HPDE6-E6E7 (cell line): ENCODE measurements around the gene SLC36A1.
A peak's percentile ranks its signal among the peaks of the same experiment; 100 is the strongest.
"Not testable (repeated sequence)": the region's sequence is repeated elsewhere in the genome, so short reads cannot be mapped to it uniquely, and the experiment has no call there.

Experiments used
- DNase-seq: peaks from one replicate; pipeline ENCODE4 v3.0.0; 2011; ENCODE audit warnings: missing footprints; ENCODE audit errors: extremely low spot score

The SLC36A1 gene

DNA sequence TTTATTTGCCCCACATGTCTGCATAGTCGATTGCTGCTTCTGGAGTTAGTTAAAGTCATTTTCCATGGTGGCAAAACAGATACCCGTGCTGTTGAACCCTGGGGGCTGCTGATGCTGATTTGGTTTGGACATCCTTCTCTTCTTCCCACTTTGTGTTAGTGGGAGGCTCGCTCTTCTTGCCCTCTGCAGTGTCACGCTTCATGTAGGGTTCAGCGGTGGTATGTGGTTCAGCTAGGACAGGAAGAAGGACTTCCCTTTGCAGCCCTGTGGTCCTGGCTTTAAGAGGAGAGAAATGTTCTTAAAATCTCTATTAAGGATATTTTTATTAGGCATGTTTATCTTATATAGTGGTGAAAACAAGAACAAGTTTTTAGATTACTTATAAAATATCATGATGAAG, 36.2 kb downstream of the SLC36A1 start:
- DNase-seq, result no peak

DNA sequence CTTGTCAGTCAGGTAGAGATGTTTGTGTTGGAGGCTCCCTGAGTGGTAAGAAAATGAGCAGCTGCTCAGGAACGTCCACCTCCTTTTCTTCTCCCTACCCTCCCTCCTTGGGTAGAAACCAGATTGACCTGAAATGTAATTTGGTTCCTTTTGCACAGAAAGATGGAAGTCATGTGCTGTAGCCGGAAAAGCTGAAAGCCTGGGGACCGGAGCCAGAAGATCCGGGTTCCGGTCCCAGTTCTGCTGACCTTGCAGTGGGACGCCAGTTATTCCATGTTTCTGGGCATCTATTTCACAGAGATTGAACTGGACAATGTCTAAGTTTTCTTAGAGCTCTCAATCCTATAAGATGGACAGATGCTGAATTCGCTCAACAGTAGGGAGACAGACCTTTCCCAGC, 40.1 kb downstream of the SLC36A1 start:
- DNase-seq, result no peak

DNA sequence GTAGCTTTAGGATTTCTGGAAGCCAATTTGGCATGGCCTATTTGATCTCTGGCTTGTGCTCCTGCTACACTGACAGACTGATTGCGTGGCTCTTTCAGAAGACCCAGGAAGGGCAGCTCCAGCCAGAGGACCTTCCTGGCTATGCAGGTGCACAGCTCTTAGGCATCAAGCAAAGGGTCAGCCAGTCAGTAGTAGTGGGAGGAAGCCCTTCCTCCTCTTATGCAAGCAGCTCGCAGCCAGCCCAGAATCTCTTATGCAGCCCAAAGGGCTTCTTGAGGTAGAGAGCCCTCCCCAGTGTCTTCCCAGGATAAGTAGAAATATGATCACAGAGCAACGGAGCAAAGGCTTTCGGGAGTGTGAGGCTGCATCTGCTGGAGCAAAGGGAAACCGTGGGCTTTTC, 43.2 kb downstream of the SLC36A1 start:
- DNase-seq, result no peak

DNA sequence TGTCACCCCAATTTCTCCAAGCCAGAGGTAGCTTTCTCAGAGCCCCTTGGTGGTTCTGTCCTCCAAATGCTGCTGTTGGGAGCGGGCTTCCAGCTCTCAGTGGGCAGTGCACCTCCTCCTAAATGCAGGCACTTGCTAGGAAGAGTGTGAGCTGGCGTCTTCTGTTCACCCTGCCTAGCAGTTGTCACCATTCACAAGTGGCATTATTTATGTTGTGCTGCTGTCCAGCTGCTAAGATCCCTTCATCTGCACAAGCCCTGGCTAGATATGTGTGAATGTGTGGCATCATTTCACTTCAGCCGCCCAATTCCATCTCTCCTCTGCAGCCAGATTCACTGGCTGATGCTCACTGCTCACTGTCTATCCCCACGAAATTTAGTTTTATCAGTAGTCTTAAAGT, 43.7 kb downstream of the SLC36A1 start:
- no peak for DNase-seq

DNA sequence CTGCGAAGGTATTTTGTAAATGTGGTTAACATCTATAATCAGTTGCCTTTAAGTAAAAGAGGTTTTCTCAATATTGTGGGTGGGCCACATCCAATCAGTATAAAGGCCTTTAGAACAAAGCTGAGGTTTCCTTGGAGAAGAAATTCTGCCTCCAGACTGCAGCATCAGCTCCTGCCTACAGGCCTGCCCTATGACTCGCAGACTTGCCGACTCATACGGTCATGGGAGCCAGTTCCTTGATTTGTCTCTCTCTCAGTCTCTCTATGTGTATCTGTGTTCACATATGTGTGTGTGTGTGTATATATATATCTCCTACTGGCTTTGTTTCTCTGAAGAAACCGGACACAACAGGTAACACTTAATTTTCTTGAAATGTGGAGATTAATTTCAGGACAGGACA, 45.3 kb downstream of the SLC36A1 start:
- peak; percentile 37 for DNase-seq

DNA sequence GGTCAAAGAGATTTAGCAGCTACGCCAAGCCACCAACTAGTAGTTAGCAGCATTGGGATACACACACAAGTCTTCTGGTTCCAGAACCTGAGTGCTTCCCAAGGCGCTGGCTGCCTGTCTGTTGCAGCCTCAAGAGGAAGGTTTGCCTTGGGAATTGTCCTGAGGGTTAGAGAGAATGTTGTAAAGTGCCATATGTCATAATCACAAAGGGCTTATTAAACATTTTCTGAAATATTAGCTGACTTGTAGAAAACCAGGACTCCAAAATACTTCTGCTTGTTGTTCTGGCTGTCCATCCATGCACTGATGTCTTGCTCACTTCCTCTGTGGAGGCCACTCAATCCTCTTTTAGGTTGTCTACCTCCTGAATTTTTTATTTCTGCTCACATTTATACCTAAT, 46.3 kb downstream of the SLC36A1 start:
- DNase-seq, result no peak

DNA sequence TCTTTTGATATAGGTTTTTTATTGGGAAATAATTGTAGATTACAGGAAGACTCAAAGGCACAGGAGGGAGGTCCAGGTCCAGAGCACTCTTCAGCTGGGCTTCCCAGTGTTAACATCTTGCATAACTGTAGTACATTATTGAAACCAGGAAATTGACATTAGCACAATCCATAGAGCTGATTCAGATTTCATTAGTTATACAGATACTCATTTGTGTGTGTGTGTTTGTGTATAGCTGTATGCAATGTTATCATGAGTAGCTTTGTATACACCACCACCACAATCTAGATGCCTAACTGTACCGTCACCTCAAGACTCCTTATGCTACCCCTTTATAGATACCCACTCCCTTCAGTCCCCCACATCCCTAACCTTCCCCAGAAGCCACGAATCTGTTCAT, 47.9 kb downstream of the SLC36A1 start:
- DNase-seq, result no peak

DNA sequence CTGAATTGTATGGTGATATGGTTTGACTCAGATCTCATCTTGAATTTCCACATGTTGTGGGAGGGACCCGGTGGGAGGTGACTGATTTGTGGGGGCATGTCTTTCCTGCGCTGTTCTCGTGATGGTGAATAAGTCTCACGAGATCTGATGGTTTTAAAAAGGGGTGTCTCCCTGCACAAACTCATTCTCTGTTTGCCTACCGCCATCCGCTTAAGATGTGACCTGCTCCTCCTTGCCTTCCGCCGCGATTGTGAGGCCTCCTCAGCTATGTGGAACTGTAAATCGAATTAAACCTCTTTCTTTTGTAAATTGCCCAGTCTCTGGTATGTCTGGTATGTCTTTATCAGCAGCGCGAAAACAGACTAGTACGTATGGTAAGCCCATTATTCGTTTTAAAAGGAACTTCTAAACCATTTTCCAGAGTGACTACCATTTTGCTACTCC, 48.7 kb downstream of the SLC36A1 start:
- DNase-seq, result no peak

DNA sequence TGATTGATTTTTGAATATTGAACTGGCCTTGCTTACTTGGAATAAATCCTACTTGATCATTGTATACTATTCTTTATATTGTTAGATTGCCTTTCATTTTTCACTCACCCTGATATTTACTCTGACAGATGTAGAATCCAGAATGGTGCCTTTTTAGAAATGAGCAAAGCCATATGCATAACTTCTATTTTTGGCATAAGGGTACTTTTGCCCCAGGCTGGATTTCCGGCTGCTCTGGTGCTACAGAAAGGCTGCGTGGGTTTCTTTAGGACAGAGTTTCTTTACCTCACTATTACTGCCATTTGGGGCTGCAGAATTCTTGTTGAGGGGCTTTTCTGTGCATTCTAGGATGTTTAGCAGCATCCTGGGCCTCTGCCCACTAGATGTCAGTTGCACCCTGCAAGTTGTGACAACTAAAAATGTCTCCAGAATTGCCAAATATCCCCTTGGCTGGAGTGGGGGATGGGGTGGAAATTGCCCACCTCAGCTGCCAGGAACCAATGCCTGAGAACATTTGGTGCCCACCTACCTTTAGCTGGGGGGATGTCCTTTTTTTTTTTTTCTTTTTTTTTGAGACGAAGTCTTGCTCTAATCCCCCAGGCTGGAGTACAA, 50.1 kb downstream of the SLC36A1 start:
- no peak for DNase-seq

DNA sequence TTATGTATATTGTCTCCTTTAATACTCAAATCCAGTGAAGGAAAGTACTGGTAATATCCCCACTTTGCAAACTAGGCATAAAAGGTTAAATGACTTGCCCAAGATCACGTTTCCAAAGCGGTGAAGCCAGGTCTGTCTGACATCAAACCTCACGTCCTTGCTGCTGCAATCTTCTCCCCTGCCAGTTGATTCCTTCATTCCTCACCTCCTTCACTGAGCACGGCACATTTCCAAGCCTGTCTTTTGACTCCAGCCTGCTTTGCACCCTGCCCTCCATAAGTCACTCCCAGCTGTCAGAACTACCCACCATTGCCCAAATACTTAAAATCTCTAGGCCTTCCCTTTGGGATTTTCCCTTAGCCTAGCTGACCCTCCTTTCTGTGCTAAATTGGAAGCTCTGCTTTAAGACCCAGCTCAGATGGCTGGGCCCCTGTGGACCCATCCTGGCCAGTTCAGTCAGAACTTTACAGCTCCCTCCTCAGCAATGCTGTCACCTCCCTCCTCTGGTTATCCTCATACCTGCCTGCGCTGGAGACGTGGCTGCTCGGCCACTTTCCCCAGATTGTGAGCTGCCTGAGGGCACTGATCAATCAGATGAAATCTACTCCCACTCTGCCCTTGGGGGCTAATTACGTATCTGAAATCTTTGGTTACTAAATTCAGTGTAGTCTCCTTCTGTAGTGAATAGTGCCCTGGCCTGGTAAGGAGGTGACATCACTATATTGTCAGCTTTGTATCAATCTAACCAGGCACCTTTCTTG, 51.2 kb downstream of the SLC36A1 start:
- no peak for DNase-seq

DNA sequence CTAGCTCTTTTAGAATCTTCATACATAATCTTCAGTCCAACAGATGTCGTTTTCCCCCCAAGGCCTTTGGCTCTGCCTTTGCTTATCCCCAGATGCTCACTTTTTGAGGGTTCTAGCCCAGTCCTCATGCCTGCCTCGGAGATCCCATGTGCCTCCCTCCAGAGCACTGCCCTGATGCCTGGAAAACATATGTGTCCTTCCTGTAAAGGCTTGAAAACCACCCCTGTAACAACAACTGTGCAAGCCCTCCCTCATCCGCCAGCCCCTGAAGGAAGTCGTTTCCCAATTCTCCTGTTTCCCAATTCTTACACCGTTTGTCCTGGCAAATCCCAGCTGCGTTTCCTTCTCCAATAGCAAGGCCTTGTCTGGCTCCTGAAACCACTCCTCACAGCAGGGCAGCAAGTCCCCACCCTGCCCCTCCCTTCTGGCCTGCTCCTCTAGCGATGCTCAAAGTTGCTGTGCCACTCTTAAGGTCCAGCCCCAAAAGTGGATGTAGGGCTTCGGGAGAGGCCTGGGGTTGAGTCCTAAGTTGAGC, 52.2 kb downstream of the SLC36A1 start:
- no peak for DNase-seq

DNA sequence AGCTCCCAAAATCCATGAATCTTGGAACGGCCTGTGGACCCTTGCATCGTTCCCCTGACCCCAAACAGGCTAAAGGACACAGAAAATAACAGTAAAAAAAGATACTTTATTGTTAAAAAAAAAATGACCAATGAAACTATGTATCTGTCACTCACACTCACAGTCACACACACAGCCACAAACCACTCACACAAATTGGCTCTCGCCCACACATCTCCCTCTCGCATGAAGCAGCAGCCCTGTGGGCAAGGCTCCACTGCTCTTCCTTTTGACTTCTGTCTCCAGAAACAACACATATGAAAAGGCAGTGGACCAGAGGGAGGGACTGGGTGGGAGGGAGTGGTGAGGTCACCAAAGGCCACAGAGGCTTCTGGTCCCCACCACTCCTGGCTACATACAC, 56.6 kb downstream of the SLC36A1 start:
- no peak for DNase-seq

DNA sequence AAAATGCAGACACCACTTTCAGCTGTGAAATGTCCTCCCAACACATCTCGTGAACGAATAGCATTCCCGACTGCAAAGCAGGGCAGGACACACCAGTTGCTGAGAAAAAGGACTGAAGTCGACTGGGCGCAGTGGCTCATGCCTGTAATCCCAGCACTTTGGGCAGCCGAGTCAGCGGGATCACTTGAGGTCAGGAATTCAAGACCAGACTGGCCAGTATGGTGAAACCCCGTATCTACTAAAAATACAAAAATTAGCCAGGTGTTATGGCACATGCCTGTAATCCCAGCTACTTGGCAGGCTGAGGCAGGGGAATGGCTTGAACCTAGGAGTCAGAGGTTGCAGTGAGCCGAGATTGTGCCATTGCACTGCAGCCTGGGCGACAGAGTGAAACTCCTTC, 60.9 kb downstream of the SLC36A1 start:
- DNase-seq, result not testable (repeated sequence)

DNA sequence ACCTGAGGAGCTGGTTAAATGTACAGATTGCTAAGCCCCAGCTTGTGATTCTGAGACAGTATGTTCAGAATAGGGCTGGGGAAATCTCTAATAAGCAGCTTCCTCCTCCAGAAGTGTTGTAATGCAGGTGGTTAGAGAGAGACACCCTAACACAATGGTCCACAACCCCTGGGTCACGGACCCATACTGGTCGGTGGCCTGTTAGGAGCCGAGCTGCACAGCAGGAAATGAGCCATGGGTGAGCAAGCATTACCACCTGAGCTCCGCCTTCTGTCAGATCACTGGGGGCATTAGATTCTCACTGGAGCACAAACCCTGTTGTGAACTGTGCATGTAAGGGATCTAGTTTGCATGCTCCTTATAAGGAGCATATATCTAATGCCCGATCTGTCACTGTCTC, 61.8 kb downstream of the SLC36A1 start:
- peak; percentile 56 for DNase-seq

DNA sequence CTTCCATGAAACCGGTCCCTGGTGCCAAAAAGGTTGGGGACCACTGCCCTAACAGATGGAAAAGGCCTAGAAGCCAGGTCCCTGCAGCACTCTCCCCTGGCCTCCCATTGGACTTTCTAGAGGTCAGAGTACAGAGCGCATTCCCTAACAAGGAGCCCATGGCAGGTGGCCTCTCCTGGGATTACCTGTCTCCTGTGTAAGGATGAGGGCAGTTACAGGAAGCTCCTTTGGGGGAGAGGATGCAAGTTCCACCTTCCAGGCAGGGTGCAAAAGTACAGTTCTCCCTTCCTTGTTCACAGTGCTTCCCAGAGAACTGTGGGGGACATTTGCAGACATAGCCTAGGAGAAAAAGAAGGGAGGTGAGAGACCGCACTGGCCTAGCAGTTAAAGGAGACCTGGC, 62.4 kb downstream of the SLC36A1 start:
- no peak for DNase-seq

DNA sequence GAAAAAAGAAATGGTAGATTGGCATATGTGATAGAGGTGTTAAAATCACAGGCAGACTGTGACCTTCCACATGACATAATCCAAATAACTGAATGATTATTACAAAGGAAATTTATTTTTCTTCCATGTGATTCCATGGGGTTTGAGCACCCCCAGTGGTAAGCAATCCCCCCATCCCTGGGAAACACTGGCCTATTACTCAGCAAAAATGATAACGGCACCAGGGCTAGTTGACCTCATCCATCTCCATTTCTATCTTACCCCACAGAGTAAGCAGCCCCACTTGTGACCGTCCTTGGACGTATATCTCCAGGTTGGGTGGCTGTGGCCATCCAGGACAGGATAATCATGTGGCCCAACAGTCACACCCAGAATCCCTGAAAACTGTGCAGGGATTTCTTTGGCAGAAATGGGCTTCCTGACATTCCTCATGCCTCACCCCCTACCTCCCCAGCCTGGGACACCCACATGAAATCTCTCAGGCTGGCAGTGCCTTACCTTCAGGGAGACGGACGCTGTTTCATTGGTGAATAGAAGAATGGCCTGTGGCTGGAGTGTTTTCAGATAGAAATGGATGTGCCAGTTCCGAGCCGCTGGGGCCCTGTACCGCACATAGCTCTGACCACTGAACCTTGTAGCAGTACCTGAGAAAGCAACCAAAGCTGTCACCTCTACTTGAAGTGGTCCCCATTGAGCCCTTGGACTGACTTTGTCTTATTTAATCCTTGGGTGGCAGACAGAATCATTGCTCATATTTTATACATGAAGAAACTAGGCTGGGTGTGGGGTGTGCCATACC, 69.9 kb downstream of the SLC36A1 start:
- DNase-seq, result no peak

DNA sequence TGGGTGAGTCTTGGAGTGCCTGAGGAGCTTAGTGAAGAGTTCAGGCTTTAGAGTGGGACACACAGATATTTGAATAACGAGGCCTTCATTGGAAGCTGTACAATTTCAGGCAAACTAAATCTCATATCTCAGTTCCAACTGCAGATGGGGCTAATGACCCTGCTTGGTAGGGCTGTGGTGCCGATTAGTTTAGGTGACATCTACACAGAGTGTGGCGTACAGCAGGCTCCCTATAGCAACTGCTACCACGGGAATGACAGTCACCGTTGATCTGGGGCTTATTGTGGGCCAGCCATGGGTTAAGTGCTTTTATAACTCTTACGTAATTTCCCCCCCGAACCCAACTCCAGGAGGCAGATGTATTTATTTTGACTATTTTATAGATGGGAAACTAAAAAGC, 72.9 kb downstream of the SLC36A1 start:
- no peak for DNase-seq

DNA sequence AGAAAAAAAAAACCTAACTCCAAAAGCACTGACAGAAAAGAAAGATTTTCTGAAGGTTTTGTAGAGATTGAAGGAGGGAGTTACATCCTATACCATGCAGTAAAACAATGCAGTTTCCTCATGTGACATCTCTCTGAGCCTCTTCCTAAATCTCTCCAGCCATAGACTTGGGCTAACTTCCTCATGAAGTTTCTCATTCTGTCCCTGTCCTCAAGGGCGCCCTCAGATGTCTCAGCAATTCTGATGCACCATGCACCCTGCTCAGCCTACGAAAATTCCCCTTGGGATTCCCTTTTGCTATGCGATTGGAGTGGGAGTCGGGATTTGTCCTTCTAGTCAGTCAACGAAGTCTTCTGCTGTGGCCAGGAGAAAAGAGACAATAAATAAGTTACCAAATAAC, 74.8 kb downstream of the SLC36A1 start:
- no peak for DNase-seq

DNA sequence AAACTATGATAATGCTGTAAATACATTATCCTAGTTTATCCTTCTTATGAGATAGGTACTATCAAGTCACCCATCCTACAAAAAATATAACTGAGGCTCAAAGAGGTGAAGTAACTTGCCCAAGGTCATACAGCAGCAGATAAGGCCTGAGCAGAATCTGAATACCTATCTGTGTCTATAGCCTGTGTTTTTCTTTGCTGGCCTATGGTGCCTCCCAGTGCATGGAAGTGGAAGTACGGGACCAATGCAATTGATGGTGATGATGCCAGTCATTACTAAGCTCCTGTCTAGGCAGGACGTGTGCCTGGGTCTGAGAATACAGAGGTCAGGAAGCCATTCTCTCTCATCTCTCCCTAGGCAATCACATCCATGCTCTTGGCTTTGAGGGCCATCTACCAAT, 75.9 kb downstream of the SLC36A1 start:
- peak; percentile 50 for DNase-seq

DNA sequence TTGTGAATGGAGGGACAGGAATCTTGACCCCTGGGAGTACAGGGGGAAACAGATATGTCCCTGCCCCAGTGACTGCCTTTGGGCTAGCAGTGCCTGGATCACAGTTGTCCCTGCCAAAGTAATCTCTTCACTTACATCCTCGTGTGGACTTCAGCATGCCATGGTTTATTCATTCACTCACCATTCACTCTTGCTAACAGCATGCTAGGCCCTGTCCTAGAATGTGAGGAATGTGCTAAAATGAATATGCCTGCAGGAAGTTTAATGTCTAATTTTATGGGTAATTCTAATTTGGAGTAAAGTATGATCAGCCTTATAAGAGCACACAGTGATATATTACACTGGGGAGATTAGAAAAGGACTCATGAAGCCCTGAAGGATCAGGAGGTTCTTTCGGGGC, 80.8 kb downstream of the SLC36A1 start:
- DNase-seq, result no peak

DNA sequence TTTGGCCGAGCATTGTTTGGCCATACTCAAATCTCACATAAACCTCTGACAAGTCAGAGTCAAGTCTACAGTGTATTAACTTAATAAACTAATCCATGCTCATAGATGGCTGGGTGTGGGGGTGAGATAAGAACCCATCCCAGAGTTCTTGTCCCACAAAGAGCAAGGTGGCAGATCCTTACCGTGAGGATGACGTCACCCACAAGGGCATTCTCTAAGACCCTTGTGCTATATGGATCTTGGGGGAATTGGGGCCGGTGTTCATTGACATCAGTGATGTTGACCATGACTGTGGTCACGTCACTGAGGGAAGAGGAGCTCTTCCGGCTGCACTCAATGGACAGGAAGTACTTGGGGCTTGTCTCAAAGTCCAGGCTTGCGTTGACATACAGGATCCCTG, 81.6 kb downstream of the SLC36A1 start:
- no peak for DNase-seq

DNA sequence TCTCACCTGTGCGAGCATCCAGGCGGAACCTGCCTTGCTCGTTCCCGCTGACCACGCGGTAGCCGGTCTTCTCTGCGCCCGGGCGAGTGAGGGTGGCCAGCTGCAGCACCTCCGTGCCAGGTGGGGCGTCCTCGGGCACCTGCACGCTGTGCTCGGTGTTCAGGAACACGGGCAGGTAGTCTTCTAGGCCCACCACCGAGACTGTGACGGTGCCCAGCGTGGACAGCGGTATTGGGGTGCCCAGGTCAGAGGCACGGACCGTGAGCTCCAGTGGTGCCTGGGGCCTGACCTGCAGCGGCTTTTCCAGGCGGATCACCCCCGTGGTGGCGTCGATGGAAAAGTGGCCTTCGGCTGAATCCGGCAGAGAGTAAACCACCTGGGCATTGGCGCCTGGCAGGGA, 84.2 kb downstream of the SLC36A1 start:
- no peak for DNase-seq

DNA sequence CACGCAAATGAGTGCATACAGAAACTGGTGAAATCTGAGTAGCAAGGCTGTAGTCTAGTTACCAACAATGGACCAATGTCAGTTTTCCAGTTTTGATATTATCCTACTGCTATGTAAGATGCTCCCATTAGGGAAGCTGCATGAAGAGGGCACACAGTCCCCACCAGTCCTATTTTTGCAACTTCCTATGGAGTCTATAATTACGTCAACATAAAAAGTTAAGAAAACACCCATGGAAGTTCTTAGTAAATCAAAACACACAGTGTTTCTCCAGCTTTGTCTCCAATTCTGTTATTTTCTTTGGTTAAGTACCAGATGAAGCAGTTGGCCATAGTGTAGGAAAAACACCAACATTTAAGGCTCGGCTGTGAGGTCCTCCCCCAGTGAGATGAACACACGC, 85.0 kb downstream of the SLC36A1 start:
- DNase-seq, result no peak
